Measurements from ENCODE around the gene IPP.
"Not testable (repeated sequence)": the region's sequence is repeated elsewhere in the genome, so short reads cannot be mapped to it uniquely, and the experiment has no call there.

Gene IPP

GRCh38 chr1:45684402-45684801 lies 66.1 kb downstream of the IPP start:
- DNase-seq: no peak

GRCh38 chr1:45682942-45683341 lies 67.5 kb downstream of the IPP start:
- no peak for DNase-seq

GRCh38 chr1:45679123-45679522 lies 71.3 kb downstream of the IPP start:
- no peak for DNase-seq

- no peak for DNase-seq
These were observed 72.0 kb downstream of the IPP start for GRCh38 chr1:45678489-45678888.

- DNase-seq: no peak
These were observed 72.7 kb downstream of the IPP start for GRCh38 chr1:45677751-45678245.

GRCh38 chr1:45676553-45676952 lies 73.9 kb downstream of the IPP start:
- DNase-seq: not testable (repeated sequence)

GRCh38 chr1:45674478-45674877 lies 76.0 kb downstream of the IPP start:
- DNase-seq: no peak

GRCh38 chr1:45673956-45674355 lies 76.5 kb downstream of the IPP start:
- DNase-seq: no peak

- no peak for DNase-seq
These were observed 80.4 kb downstream of the IPP start for GRCh38 chr1:45669859-45670655.

GRCh38 chr1:45669379-45669778 lies 81.1 kb downstream of the IPP start:
- no peak for DNase-seq

GRCh38 chr1:45668526-45668925 lies 81.9 kb downstream of the IPP start:
- DNase-seq: no peak

- DNase-seq: no peak
These were observed 82.9 kb downstream of the IPP start for GRCh38 chr1:45667321-45668111.

GRCh38 chr1:45666836-45667235 lies 83.6 kb downstream of the IPP start:
- DNase-seq: no peak

GRCh38 chr1:45660336-45660735 lies 90.1 kb downstream of the IPP start:
- no peak for DNase-seq

GRCh38 chr1:45659222-45659621 lies 91.2 kb downstream of the IPP start:
- DNase-seq: no peak

GRCh38 chr1:45658171-45658570 lies 92.3 kb downstream of the IPP start:
- no peak for DNase-seq

GRCh38 chr1:45656573-45657226 lies 93.8 kb downstream of the IPP start:
- no peak for DNase-seq

- DNase-seq: no peak
These were observed 95.7 kb downstream of the IPP start for GRCh38 chr1:45654540-45655280.

All from inflammatory macrophage (primary cell).